ENCODE results near the gene TMED7.
A peak's percentile ranks its signal among the peaks of the same experiment; 100 is the strongest.

The TMED7 gene

GRCh38 chr5:115607935-115608334 is 17.9 kb downstream of the TMED7 start:
- Mint-ChIP-seq H3K4me3 (no peak overlapping the region), H3K27me3 (ENCODE audit: low read depth) (no peaks in the 10 kb centered on the region), H3K27ac (no peak overlapping the region), H3K4me1 (ENCODE audit: low read depth) (peaks cover 8% of the 10 kb centered on the region), H3K36me3 (ENCODE audit: low read depth) (peaks cover 34% of the 10 kb centered on the region), H3K9me3 (no peaks in the 10 kb centered on the region)

- Mint-ChIP-seq H3K27ac (no peak overlapping the region), H3K4me1 (ENCODE audit: low read depth) (peaks cover 16% of the 10 kb centered on the region)
Measured at GRCh38 chr5:115605436-115605835, 20.4 kb downstream of the TMED7 start.

GRCh38 chr5:115602591-115603125 is 23.2 kb downstream of the TMED7 start:
- Mint-ChIP-seq H3K4me1 (ENCODE audit: low read depth) (peaks cover 29% of the 10 kb centered on the region), H3K9me3 (no peaks in the 10 kb centered on the region), H3K4me3 (peak overlapping the region; percentile 78), H3K27me3 (ENCODE audit: low read depth) (no peaks in the 10 kb centered on the region), H3K36me3 (ENCODE audit: low read depth) (peaks cover 28% of the 10 kb centered on the region), H3K27ac (peak overlapping the region; percentile 89)

More at GRCh38 chr5:115605436-115605835, 20.4 kb downstream of the TMED7 start:
- Mint-ChIP-seq H3K9me3 (no peaks in the 10 kb centered on the region), H3K27me3 (ENCODE audit: low read depth) (no peaks in the 10 kb centered on the region), H3K36me3 (ENCODE audit: low read depth) (peaks cover 33% of the 10 kb centered on the region), H3K4me3 (no peak overlapping the region)

GRCh38 chr5:115601701-115602590 is 23.9 kb downstream of the TMED7 start, which contains the start of gene TICAM2:
TICAM2 (minus strand) TSS chr5:115602479; CDS start chr5:115581256, 21,223 bp downstream.
- Mint-ChIP-seq H3K27me3 (ENCODE audit: low read depth) (no peaks in the 10 kb centered on the region), H3K9me3 (no peaks in the 10 kb centered on the region), H3K4me3 (peak within 1 kb of the TSS; percentile 78), H3K4me1 (ENCODE audit: low read depth) (peaks cover 29% of the 10 kb centered on the region), H3K27ac (peak within 1 kb of the TSS; percentile 89), H3K36me3 (ENCODE audit: low read depth) (peaks cover 28% of the 10 kb centered on the region)

GRCh38 chr5:115600766-115601165 is 25.1 kb downstream of the TMED7 start:
- no peaks in the 10 kb centered on the region for H3K27me3 Mint-ChIP-seq (ENCODE audit: low read depth)
- peak overlapping the region; percentile 59 for H3K4me3 Mint-ChIP-seq
- no peaks in the 10 kb centered on the region for H3K9me3 Mint-ChIP-seq
- H3K4me1 Mint-ChIP-seq (ENCODE audit: low read depth) = peaks cover 27% of the 10 kb centered on the region
- H3K27ac Mint-ChIP-seq = peak overlapping the region; percentile 11
- H3K36me3 Mint-ChIP-seq (ENCODE audit: low read depth) = peaks cover 21% of the 10 kb centered on the region

GRCh38 chr5:115599924-115600323 is 25.9 kb downstream of the TMED7 start:
- H3K4me1 Mint-ChIP-seq (ENCODE audit: low read depth) = peaks cover 27% of the 10 kb centered on the region
- peak overlapping the region; percentile 43 for H3K27ac Mint-ChIP-seq
- no peaks in the 10 kb centered on the region for H3K27me3 Mint-ChIP-seq (ENCODE audit: low read depth)
- peaks cover 22% of the 10 kb centered on the region for H3K36me3 Mint-ChIP-seq (ENCODE audit: low read depth)
- H3K4me3 Mint-ChIP-seq = peak overlapping the region; percentile 19
- no peaks in the 10 kb centered on the region for H3K9me3 Mint-ChIP-seq

GRCh38 chr5:115599502-115599901 is 26.3 kb downstream of the TMED7 start:
- Mint-ChIP-seq H3K4me3 (peak overlapping the region; percentile 51), H3K4me1 (ENCODE audit: low read depth) (peaks cover 27% of the 10 kb centered on the region)

GRCh38 chr5:115594128-115595047 is 31.4 kb downstream of the TMED7 start:
- Mint-ChIP-seq H3K4me3 (no peak overlapping the region), H3K27me3 (ENCODE audit: low read depth) (peaks cover 3% of the 10 kb centered on the region), H3K27ac (no peak overlapping the region), H3K9me3 (no peaks in the 10 kb centered on the region), H3K36me3 (ENCODE audit: low read depth) (peaks cover 4% of the 10 kb centered on the region), H3K4me1 (ENCODE audit: low read depth) (peaks cover 6% of the 10 kb centered on the region)

More at GRCh38 chr5:115599502-115599901, 26.3 kb downstream of the TMED7 start:
- H3K36me3 Mint-ChIP-seq (ENCODE audit: low read depth) = peaks cover 20% of the 10 kb centered on the region
- no peaks in the 10 kb centered on the region for H3K9me3 Mint-ChIP-seq
- no peaks in the 10 kb centered on the region for H3K27me3 Mint-ChIP-seq (ENCODE audit: low read depth)
- H3K27ac Mint-ChIP-seq = peak overlapping the region; percentile 43

- H3K4me3 Mint-ChIP-seq = no peak overlapping the region
- H3K36me3 Mint-ChIP-seq (ENCODE audit: low read depth) = peaks cover 2% of the 10 kb centered on the region
- no peak overlapping the region for H3K27ac Mint-ChIP-seq
- H3K27me3 Mint-ChIP-seq (ENCODE audit: low read depth) = peaks cover 3% of the 10 kb centered on the region
- no peaks in the 10 kb centered on the region for H3K9me3 Mint-ChIP-seq
- H3K4me1 Mint-ChIP-seq (ENCODE audit: low read depth) = peaks cover 2% of the 10 kb centered on the region
Measured at GRCh38 chr5:115589043-115589442, 36.8 kb downstream of the TMED7 start.

GRCh38 chr5:115588640-115589039 is 37.2 kb downstream of the TMED7 start:
- H3K27me3 Mint-ChIP-seq (ENCODE audit: low read depth) = peaks cover 3% of the 10 kb centered on the region
- peaks cover 2% of the 10 kb centered on the region for H3K4me1 Mint-ChIP-seq (ENCODE audit: low read depth)
- no peak overlapping the region for H3K4me3 Mint-ChIP-seq
- H3K9me3 Mint-ChIP-seq = no peaks in the 10 kb centered on the region
- H3K36me3 Mint-ChIP-seq (ENCODE audit: low read depth) = peaks cover 2% of the 10 kb centered on the region
- no peak overlapping the region for H3K27ac Mint-ChIP-seq

GRCh38 chr5:115586525-115587146 is 39.2 kb downstream of the TMED7 start:
- H3K27me3 Mint-ChIP-seq (ENCODE audit: low read depth) = peaks cover 2% of the 10 kb centered on the region
- H3K9me3 Mint-ChIP-seq = no peaks in the 10 kb centered on the region
- peaks cover 3% of the 10 kb centered on the region for H3K36me3 Mint-ChIP-seq (ENCODE audit: low read depth)
- H3K27ac Mint-ChIP-seq = no peak overlapping the region
- H3K4me3 Mint-ChIP-seq = no peak overlapping the region
- peaks cover 2% of the 10 kb centered on the region for H3K4me1 Mint-ChIP-seq (ENCODE audit: low read depth)

GRCh38 chr5:115585265-115585664 is 40.6 kb downstream of the TMED7 start:
- Mint-ChIP-seq H3K27me3 (ENCODE audit: low read depth) (no peaks in the 10 kb centered on the region), H3K9me3 (no peaks in the 10 kb centered on the region), H3K4me3 (no peak overlapping the region), H3K27ac (no peak overlapping the region), H3K4me1 (ENCODE audit: low read depth) (no peaks in the 10 kb centered on the region), H3K36me3 (ENCODE audit: low read depth) (peaks cover 5% of the 10 kb centered on the region)

GRCh38 chr5:115584501-115584900 is 41.3 kb downstream of the TMED7 start:
- H3K27ac Mint-ChIP-seq = no peak overlapping the region
- H3K4me1 Mint-ChIP-seq (ENCODE audit: low read depth) = no peaks in the 10 kb centered on the region
- no peak overlapping the region for H3K4me3 Mint-ChIP-seq
- peaks cover 5% of the 10 kb centered on the region for H3K36me3 Mint-ChIP-seq (ENCODE audit: low read depth)
- H3K27me3 Mint-ChIP-seq (ENCODE audit: low read depth) = no peaks in the 10 kb centered on the region
- no peaks in the 10 kb centered on the region for H3K9me3 Mint-ChIP-seq

GRCh38 chr5:115583474-115583873 is 42.4 kb downstream of the TMED7 start:
- H3K9me3 Mint-ChIP-seq = no peaks in the 10 kb centered on the region
- H3K4me3 Mint-ChIP-seq = no peak overlapping the region
- no peaks in the 10 kb centered on the region for H3K27me3 Mint-ChIP-seq (ENCODE audit: low read depth)
- peaks cover 5% of the 10 kb centered on the region for H3K36me3 Mint-ChIP-seq (ENCODE audit: low read depth)
- H3K27ac Mint-ChIP-seq = no peak overlapping the region
- no peaks in the 10 kb centered on the region for H3K4me1 Mint-ChIP-seq (ENCODE audit: low read depth)
